ENCODE data around the gene TOB2.
A peak's percentile ranks its signal among the peaks of the same experiment; 100 is the strongest.

The TOB2 gene

GRCh38 chr22:41480397-41480735 lies 33.8 kb upstream of the TOB2 start:
- DNase-seq (ENCODE audit: low read depth), result no peak
- TF ChIP-seq MYC (IDR thresholded peaks at IDR 0.05; ENCODE audit: low read depth, low read length) (no peak), POLR2A (IDR thresholded peaks at IDR 0.05; ENCODE audit: extremely low read depth, insufficient read length) (no peak)
- H3K4me3 ChIP-seq (ENCODE audit: low read depth, low read length), result no peak overlapping the region

- TF ChIP-seq CTCF (IDR thresholded peaks at IDR 0.05; ENCODE audit: low read depth, low read length) (no peak), POLR2A (IDR thresholded peaks at IDR 0.05; ENCODE audit: extremely low read depth, insufficient read length) (no peak), MYC (IDR thresholded peaks at IDR 0.05; ENCODE audit: low read depth, low read length) (no peak), MAX (IDR thresholded peaks at IDR 0.05; ENCODE audit: low read depth, low read length) (no peak)
- H3K4me3 ChIP-seq (ENCODE audit: low read depth, low read length), result no peak overlapping the region
- DNase-seq (ENCODE audit: low read depth), result no peak
Observed at GRCh38 chr22:41479671-41480396, 33.2 kb upstream of the TOB2 start.

- no peak overlapping the region for H3K4me3 ChIP-seq (ENCODE audit: low read depth, low read length)
- TF ChIP-seq MAX (IDR thresholded peaks at IDR 0.05; ENCODE audit: low read depth, low read length), result no peak
- TF ChIP-seq MYC (IDR thresholded peaks at IDR 0.05; ENCODE audit: low read depth, low read length), result no peak
- TF ChIP-seq POLR2A (IDR thresholded peaks at IDR 0.05; ENCODE audit: extremely low read depth, insufficient read length), result no peak
- TF ChIP-seq CTCF (IDR thresholded peaks at IDR 0.05; ENCODE audit: low read depth, low read length), result no peak
- DNase-seq (ENCODE audit: low read depth), result peak; percentile 39
Observed at GRCh38 chr22:41478891-41479521, 32.4 kb upstream of the TOB2 start.

- TF ChIP-seq POLR2A (IDR thresholded peaks at IDR 0.05; ENCODE audit: extremely low read depth, insufficient read length) (no peak), MAX (IDR thresholded peaks at IDR 0.05; ENCODE audit: low read depth, low read length) (no peak), CTCF (IDR thresholded peaks at IDR 0.05; ENCODE audit: low read depth, low read length) (no peak), MYC (IDR thresholded peaks at IDR 0.05; ENCODE audit: low read depth, low read length) (no peak)
- no peak for DNase-seq (ENCODE audit: low read depth)
- H3K4me3 ChIP-seq (ENCODE audit: low read depth, low read length), result no peak overlapping the region
Observed at GRCh38 chr22:41478473-41478872, 31.9 kb upstream of the TOB2 start.

GRCh38 chr22:41474872-41475451 lies 28.4 kb upstream of the TOB2 start:
- no peak for TF ChIP-seq CTCF (IDR thresholded peaks at IDR 0.05; ENCODE audit: low read depth, low read length)
- no peak for TF ChIP-seq MYC (IDR thresholded peaks at IDR 0.05; ENCODE audit: low read depth, low read length)
- no peak for TF ChIP-seq MAX (IDR thresholded peaks at IDR 0.05; ENCODE audit: low read depth, low read length)
- TF ChIP-seq POLR2A (IDR thresholded peaks at IDR 0.05; ENCODE audit: extremely low read depth, insufficient read length), result no peak
- DNase-seq (ENCODE audit: low read depth), result no peak
- no peak overlapping the region for H3K4me3 ChIP-seq (ENCODE audit: low read depth, low read length)

- DNase-seq (ENCODE audit: low read depth), result no peak
- H3K4me3 ChIP-seq (ENCODE audit: low read depth, low read length), result no peak overlapping the region
- no peak for TF ChIP-seq MAX (IDR thresholded peaks at IDR 0.05; ENCODE audit: low read depth, low read length)
- TF ChIP-seq CTCF (IDR thresholded peaks at IDR 0.05; ENCODE audit: low read depth, low read length), result no peak
- TF ChIP-seq MYC (IDR thresholded peaks at IDR 0.05; ENCODE audit: low read depth, low read length), result no peak
- no peak for TF ChIP-seq POLR2A (IDR thresholded peaks at IDR 0.05; ENCODE audit: extremely low read depth, insufficient read length)
Observed at GRCh38 chr22:41471568-41471967, 25.0 kb upstream of the TOB2 start.

Measured in NB4 (cell line).